ENCODE data around the gene STARD7.

The STARD7 gene

DNA sequence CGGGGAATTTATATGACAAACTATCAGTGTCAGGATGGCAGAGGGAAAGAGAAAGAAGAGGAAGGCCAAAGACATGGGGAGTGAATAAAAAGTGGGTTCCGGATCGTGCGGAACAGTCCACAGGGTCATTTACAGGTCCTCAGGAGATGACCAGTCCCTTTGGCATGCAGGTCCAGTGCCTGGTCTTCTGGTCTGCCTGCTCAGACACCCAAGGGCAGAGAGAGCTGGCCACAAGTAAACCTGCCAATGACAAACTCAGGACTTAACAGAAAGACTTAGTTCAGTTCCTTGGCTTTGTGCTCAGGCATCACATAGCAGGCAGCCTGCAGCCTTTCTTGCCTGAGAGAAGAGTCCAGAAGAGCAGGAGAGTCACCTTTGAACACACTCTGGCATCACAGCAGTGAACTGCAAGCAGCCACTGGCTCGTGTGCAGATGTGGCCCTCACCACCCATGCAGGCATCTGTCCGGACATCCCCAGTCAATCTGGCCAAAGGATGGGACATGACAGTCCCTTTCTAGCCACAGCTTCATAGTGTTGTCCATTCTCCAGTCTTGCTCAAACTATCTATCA is 43.2 kb upstream of the STARD7 start:
- H3K27ac ChIP-seq = no peak overlapping the region
- H3K27me3 ChIP-seq (ENCODE audit: insufficient read depth, low read depth, severe bottlenecking) = no peaks in the 10 kb centered on the region
- H3K36me3 ChIP-seq = peaks cover 42% of the 10 kb centered on the region
- TF ChIP-seq, protein P1, sequence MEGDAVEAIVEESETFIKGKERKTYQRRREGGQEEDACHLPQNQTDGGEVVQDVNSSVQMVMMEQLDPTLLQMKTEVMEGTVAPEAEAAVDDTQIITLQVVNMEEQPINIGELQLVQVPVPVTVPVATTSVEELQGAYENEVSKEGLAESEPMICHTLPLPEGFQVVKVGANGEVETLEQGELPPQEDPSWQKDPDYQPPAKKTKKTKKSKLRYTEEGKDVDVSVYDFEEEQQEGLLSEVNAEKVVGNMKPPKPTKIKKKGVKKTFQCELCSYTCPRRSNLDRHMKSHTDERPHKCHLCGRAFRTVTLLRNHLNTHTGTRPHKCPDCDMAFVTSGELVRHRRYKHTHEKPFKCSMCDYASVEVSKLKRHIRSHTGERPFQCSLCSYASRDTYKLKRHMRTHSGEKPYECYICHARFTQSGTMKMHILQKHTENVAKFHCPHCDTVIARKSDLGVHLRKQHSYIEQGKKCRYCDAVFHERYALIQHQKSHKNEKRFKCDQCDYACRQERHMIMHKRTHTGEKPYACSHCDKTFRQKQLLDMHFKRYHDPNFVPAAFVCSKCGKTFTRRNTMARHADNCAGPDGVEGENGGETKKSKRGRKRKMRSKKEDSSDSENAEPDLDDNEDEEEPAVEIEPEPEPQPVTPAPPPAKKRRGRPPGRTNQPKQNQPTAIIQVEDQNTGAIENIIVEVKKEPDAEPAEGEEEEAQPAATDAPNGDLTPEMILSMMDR (IDR thresholded peaks at IDR 0.05; ENCODE audit: low read depth, low read length) = no peak
- H3K9me3 ChIP-seq (ENCODE audit: severe bottlenecking) = no peaks in the 10 kb centered on the region
- H3K4me3 ChIP-seq (ENCODE audit: low read depth, low read length) = no peak overlapping the region
- peak; percentile 85 for DNase-seq

DNA sequence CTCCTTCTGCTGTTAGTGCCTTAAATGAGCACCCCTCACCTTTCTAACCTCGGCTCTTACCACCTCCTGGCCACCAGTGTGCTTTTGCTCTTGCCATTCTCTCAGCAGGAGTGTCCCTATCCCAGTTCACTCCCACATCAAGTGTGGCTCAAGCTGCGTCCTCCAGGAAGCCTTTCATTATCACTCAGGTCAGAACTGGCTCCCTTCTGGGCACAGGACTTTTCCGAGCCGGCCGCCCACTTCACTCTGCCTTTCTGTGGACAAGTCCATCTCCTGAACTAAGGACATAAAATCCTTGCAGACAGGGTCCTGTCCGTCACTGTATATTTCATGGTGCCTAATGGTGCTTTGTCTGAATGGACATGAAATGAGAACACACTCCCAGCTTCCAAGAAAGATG is 41.6 kb upstream of the STARD7 start:
- no peaks in the 10 kb centered on the region for H3K9me3 ChIP-seq (ENCODE audit: severe bottlenecking)
- H3K36me3 ChIP-seq = peaks cover 33% of the 10 kb centered on the region
- TF ChIP-seq, protein P1 (IDR thresholded peaks at IDR 0.05; ENCODE audit: low read depth, low read length) = no peak
- H3K27ac ChIP-seq = no peak overlapping the region
- no peak overlapping the region for H3K4me3 ChIP-seq (ENCODE audit: low read depth, low read length)
- no peaks in the 10 kb centered on the region for H3K27me3 ChIP-seq (ENCODE audit: insufficient read depth, low read depth, severe bottlenecking)
- no peak for DNase-seq

DNA sequence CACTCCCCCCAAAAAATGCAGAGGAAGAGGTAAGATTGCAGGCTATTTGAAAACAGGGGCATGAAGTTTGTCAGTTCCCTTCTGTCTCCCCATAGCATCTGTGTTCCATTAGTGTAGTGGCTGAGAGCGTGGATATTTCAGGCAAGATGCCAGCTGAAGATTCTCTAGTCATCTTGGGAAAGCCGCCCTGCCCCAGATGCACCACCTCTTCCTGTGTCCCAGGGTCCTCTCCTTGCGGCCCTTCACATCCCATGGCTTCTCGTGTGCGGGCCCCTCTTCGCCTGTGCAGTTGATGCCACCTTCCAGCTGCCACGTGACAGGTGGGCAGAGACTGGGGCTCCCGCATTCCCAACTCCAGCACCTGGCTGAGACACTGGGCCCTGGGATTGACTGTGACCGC is 41.0 kb upstream of the STARD7 start:
- no peak for DNase-seq
- peaks cover 28% of the 10 kb centered on the region for H3K36me3 ChIP-seq

DNA sequence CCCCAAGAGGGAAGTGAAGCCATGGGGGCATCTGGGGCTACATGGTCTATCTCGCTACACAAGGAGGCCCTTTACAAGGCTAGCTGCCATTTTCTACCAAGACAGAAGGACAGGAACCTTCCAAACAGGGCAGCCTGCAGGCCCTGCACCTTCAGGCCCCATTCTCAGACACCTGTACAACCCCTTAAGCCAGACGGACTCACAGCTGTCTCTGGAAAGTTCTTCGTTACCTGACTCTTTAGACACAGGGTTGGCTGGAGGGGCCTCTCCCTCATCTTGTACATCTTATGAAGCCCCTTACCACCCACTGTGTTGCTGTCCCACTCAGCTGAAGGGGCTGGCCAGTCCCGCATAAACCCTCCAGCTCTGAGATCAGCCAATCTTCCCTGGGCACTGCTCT is 40.0 kb upstream of the STARD7 start:
- TF ChIP-seq, protein P1 (IDR thresholded peaks at IDR 0.05; ENCODE audit: low read depth, low read length) = no peak
- Histone ChIP-seq H3K27ac (no peak overlapping the region), H3K27me3 (ENCODE audit: insufficient read depth, low read depth, severe bottlenecking) (no peaks in the 10 kb centered on the region), H3K4me3 (ENCODE audit: low read depth, low read length) (no peak overlapping the region), H3K36me3 (peaks cover 18% of the 10 kb centered on the region), H3K9me3 (ENCODE audit: severe bottlenecking) (no peaks in the 10 kb centered on the region)
- no peak for DNase-seq

More for the DNA sequence above, 41.0 kb upstream of the STARD7 start:
- H3K27me3 ChIP-seq (ENCODE audit: insufficient read depth, low read depth, severe bottlenecking) = no peaks in the 10 kb centered on the region
- no peak overlapping the region for H3K27ac ChIP-seq
- TF ChIP-seq, protein P1 (IDR thresholded peaks at IDR 0.05; ENCODE audit: low read depth, low read length) = no peak
- no peak overlapping the region for H3K4me3 ChIP-seq (ENCODE audit: low read depth, low read length)
- no peaks in the 10 kb centered on the region for H3K9me3 ChIP-seq (ENCODE audit: severe bottlenecking)

DNA sequence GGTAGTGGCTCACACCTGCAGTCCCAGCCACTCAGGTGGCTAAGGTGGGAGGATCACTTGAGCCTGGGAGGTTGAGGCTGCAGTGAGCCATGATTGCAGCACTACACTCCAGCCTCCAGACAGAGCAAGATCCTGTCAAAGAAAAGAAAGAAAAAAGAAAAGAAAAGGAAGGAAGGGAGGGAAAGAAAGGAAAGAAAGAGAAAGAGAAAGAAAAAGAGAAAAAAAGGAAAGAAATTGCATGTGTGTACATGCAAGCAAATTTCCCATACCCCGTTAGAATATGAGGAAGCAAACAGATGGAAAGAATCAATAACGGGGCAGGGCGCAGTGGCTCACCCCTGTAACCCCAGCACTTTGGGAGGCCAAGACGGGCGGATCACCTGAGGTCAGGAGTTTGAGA is 39.3 kb upstream of the STARD7 start:
- no peak for DNase-seq
- no peak overlapping the region for H3K27ac ChIP-seq
- TF ChIP-seq, protein P1 (IDR thresholded peaks at IDR 0.05; ENCODE audit: low read depth, low read length) = no peak

DNA sequence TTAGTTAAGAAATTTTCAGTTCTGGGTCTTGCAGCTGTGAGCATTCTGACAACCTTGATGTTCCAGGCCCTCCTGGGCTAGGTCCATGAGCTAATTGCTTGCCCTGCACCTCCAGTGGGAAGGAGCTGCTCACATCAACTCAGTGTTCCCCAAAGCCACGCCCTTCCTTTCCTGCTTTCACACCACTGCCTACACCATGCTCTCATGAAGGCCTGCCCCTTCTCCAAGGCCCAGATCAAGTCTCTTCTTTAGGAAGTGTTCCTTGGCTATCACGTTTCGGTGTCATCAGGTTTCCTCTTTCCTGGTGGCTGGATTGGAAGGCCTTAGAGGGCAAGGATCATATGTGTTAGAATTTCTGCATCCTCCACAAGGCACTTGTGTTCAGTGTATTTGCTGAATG is 38.4 kb upstream of the STARD7 start:
- no peak overlapping the region for H3K27ac ChIP-seq
- H3K27me3 ChIP-seq (ENCODE audit: insufficient read depth, low read depth, severe bottlenecking) = no peaks in the 10 kb centered on the region
- TF ChIP-seq, protein P1 (IDR thresholded peaks at IDR 0.05; ENCODE audit: low read depth, low read length) = no peak

More for the DNA sequence above, 39.3 kb upstream of the STARD7 start:
- no peaks in the 10 kb centered on the region for H3K9me3 ChIP-seq (ENCODE audit: severe bottlenecking)
- H3K27me3 ChIP-seq (ENCODE audit: insufficient read depth, low read depth, severe bottlenecking) = no peaks in the 10 kb centered on the region
- no peak overlapping the region for H3K4me3 ChIP-seq (ENCODE audit: low read depth, low read length)
- peaks cover 10% of the 10 kb centered on the region for H3K36me3 ChIP-seq

More for the DNA sequence above, 38.4 kb upstream of the STARD7 start:
- DNase-seq = no peak
- H3K4me3 ChIP-seq (ENCODE audit: low read depth, low read length) = no peak overlapping the region
- no peaks in the 10 kb centered on the region for H3K9me3 ChIP-seq (ENCODE audit: severe bottlenecking)
- H3K36me3 ChIP-seq = peaks cover 2% of the 10 kb centered on the region

Measured in WERI-Rb-1 (cell line).